OCI-LY3 (cell line): ENCODE results near the gene MLPH.

Source experiments
- EZH2phosphoT487 ChIP-seq: fragments of 200-600 bp; shearing (Covaris generic); IDR thresholded peaks from 2 replicates; pipeline ENCODE4 v1.6.1; 2018; ENCODE audit warnings: antibody characterized with exemption, mixed run types, low read depth
- TF ChIP-seq, protein P1 (sequence below): fragments of 200-600, 300-600 bp; sonication (generic); IDR thresholded peaks from 2 replicates; pipeline ENCODE4 v1.5.1; 2014; ENCODE audit warnings: antibody characterized with exemption, low read length, low read depth

GRCh38 chr2:237485304-237485703 is 1.7 kb upstream of the MLPH start:
- TF ChIP-seq, protein P1, sequence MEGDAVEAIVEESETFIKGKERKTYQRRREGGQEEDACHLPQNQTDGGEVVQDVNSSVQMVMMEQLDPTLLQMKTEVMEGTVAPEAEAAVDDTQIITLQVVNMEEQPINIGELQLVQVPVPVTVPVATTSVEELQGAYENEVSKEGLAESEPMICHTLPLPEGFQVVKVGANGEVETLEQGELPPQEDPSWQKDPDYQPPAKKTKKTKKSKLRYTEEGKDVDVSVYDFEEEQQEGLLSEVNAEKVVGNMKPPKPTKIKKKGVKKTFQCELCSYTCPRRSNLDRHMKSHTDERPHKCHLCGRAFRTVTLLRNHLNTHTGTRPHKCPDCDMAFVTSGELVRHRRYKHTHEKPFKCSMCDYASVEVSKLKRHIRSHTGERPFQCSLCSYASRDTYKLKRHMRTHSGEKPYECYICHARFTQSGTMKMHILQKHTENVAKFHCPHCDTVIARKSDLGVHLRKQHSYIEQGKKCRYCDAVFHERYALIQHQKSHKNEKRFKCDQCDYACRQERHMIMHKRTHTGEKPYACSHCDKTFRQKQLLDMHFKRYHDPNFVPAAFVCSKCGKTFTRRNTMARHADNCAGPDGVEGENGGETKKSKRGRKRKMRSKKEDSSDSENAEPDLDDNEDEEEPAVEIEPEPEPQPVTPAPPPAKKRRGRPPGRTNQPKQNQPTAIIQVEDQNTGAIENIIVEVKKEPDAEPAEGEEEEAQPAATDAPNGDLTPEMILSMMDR: no peak
- TF ChIP-seq EZH2phosphoT487: no peak
